T-helper 2 cell treated with Interferon-gamma antibody and Interleukin-4, amounts not matched to agents 5 μg/mL and 100 μg/mL, for 36 hours (primary cell): ENCODE measurements around the gene ADCK1.
"Not testable (repeated sequence)": the region's sequence is repeated elsewhere in the genome, so short reads cannot be mapped to it uniquely, and the experiment has no call there.

Experiments used
- DNase-seq: peaks from one replicate; pipeline ENCODE4 v3.0.0; 2021; ENCODE audit warnings: low spot score
- H3K27ac Mint-ChIP-seq: one replicate; pipeline ENCODE4 v1.8.0; 2021; ENCODE audit warnings: mild to moderate bottlenecking, mixed read lengths
- H3K27me3 Mint-ChIP-seq: one replicate; pipeline ENCODE4 v1.8.0; 2021; ENCODE audit warnings: low read depth, mixed read lengths
- H3K36me3 Mint-ChIP-seq: one replicate; pipeline ENCODE4 v1.8.0; 2021; ENCODE audit warnings: low read depth, mixed read lengths
- H3K4me1 Mint-ChIP-seq: one replicate; pipeline ENCODE4 v1.8.0; 2021; ENCODE audit warnings: low read depth, mixed read lengths
- H3K4me3 Mint-ChIP-seq: one replicate; pipeline ENCODE4 v1.8.0; 2022; ENCODE audit warnings: mild to moderate bottlenecking, moderate library complexity, mixed read lengths
- H3K9me3 Mint-ChIP-seq: one replicate; pipeline ENCODE4 v1.8.0; 2021; ENCODE audit warnings: mixed read lengths

ADCK1 gene, protein sequence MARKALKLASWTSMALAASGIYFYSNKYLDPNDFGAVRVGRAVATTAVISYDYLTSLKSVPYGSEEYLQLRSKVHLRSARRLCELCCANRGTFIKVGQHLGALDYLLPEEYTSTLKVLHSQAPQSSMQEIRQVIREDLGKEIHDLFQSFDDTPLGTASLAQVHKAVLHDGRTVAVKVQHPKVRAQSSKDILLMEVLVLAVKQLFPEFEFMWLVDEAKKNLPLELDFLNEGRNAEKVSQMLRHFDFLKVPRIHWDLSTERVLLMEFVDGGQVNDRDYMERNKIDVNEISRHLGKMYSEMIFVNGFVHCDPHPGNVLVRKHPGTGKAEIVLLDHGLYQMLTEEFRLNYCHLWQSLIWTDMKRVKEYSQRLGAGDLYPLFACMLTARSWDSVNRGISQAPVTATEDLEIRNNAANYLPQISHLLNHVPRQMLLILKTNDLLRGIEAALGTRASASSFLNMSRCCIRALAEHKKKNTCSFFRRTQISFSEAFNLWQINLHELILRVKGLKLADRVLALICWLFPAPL

DNA sequence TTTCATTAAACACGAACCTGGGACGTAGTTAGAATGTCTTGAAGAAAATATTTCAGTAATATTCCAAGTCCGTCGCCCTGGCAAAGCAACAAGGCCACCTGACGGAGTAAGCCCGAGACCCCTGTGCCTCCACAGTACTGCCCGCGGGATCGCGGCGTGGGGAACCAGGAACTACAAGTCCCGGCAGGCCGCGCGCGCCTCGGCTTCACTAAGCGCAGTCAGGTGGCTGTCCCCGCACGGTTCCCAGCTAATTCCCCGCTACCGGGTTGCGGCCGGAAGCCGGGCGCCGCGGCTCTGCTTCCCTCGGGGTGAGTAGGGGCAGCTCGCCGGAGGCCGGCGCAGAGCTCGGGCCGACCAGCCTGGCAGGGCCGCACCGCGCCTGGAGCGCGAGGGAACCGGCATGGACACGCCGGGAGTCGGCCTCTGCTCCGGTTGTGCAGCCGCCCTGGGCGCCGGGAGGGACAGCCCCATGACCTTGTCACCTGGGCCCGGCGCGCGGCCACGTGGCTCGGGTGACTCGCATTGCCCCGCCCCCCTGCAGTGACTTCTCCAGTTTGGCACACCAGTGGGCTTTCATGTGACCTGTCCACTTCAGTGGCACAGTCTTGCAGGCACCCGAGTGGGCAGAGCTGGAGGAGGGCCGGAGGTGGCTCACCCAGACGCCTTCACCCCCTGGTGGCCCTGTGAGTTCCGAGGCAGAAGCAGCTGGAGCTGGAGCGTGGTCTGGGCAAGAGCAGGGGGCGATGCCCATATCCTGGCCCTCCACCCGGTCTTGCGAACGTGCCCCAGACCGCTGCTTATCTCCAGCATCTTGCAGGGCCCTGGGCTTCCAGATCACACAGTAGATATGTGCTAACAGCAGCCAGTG is at the start of gene ADCK1:
ADCK1 (plus strand) TSS at position 247 of the 868 bp plus-strand sequence. CDS start 18,870 bp downstream, outside the sequence.
- Mint-ChIP-seq H3K9me3 (no peaks in the 10 kb centered on the region), H3K27ac (peak within 1 kb of the TSS; percentile 77), H3K4me1 (peaks cover 3% of the 10 kb centered on the region), H3K36me3 (no peaks in the 10 kb centered on the region), H3K4me3 (peak within 1 kb of the TSS; percentile 87), H3K27me3 (peaks cover 3% of the 10 kb centered on the region)
- peak; percentile 87 for DNase-seq

DNA sequence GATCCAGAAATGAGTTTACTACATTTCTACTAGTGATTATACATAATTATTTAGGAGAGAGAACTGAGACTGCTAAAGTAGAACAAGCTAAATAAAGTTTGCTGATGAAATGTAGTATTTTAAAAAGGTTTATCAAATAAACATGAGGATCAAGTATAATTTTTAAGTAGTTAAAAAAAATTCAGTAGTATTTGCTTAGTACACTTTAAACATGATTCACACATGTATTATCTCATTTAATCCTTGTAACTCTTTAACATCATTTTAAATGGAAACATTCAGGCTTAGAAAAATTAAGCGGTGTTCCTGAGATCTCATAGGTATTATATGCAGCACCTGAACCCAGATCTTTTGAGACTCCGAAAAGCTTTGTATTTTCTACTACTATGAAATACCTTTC is 47.6 kb upstream of the ADCK1 start:
- DNase-seq = no peak
- H3K27ac Mint-ChIP-seq = no peak overlapping the region
- no peak overlapping the region for H3K4me3 Mint-ChIP-seq
- H3K36me3 Mint-ChIP-seq = peaks cover 53% of the 10 kb centered on the region
- H3K9me3 Mint-ChIP-seq = no peaks in the 10 kb centered on the region
- peaks cover 5% of the 10 kb centered on the region for H3K4me1 Mint-ChIP-seq
- no peaks in the 10 kb centered on the region for H3K27me3 Mint-ChIP-seq

DNA sequence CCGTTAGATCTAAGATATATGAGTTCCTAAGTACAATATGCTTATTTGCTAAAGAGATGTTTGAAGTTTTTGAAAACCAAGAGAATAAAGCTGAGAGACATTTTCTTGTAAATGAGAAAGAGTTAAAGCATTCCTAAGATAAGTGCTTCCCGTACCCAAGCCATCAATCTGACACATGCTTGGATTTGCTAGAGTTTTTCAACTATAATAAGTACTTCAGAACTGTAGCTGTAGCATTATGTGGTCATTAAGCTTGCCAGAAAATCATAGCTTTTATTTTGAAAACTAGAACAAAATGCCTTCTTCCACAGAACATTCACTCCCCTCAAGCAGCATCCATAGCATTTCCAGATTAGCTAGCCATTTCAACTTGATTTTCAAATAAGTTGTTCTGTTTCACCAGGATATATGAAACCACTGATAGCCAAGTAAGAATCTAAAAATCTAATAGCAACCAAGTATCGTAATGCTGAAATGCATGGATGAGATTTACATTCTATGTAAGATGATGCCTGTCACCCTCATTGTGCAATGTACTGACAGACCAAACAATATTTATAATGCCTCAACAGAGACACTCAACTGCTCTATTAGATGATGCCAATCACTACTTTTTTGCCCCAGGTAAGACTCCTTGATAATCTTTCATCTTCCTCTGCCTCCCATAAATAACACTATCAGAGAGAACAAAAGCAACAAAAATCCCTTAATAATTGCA is 47.0 kb upstream of the ADCK1 start:
- peaks cover 10% of the 10 kb centered on the region for H3K4me1 Mint-ChIP-seq
- H3K4me3 Mint-ChIP-seq = no peak overlapping the region
- H3K27ac Mint-ChIP-seq = peak overlapping the region; percentile 1
- no peaks in the 10 kb centered on the region for H3K9me3 Mint-ChIP-seq
- peaks cover 56% of the 10 kb centered on the region for H3K36me3 Mint-ChIP-seq
- H3K27me3 Mint-ChIP-seq = no peaks in the 10 kb centered on the region
- no peak for DNase-seq

DNA sequence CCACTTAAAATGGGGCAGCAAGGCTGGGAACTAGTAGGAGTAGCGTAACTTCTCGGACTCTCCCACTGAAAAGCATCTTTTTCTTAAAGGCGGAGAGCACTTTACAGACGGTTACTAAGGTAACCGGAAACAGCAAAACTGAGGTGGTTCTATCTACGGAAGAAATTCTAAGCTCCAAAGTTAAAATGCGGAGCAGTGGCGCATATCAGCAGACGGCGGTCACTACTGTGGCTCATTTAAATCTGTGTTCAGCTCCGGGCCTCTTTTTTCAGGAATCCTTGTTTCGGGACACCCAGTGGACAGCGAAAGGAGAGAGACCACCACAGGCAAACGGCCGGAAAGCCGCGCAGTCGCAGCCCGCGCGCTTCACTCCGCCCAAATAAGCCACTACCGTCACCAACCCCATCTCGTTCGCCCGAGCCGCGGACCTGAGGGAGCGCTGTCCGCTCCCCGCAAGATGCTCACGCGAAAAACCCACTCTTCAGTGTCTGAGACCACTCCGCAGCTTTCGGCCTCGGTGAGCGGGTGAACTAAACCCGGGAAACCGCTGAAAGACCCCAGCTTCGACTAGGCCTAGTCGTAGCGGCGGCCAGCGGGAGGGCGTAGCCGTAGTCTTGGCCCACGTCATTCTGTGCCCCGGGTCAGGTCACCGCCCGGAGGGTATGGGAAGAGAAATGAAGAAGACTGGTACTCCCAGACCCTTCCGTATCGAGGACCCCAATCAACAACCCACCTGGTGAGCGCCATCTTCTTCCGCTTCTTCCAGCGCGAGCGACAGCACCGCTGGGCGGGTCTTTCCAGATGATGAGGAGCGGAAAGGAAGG is 39.3 kb upstream of the ADCK1 start, which contains the start of gene SNW1:
SNW1 (minus strand) TSS at position 776 of the 824 bp plus-strand sequence; CDS start at position 747, 29 bp downstream.
- DNase-seq = peak; percentile 91
- Mint-ChIP-seq H3K4me1 (peaks cover 33% of the 10 kb centered on the region), H3K9me3 (no peaks in the 10 kb centered on the region), H3K27ac (peak within 1 kb of the TSS; percentile 97), H3K36me3 (peaks cover 21% of the 10 kb centered on the region), H3K4me3 (peak within 1 kb of the TSS; percentile 97), H3K27me3 (peaks cover 2% of the 10 kb centered on the region)

DNA sequence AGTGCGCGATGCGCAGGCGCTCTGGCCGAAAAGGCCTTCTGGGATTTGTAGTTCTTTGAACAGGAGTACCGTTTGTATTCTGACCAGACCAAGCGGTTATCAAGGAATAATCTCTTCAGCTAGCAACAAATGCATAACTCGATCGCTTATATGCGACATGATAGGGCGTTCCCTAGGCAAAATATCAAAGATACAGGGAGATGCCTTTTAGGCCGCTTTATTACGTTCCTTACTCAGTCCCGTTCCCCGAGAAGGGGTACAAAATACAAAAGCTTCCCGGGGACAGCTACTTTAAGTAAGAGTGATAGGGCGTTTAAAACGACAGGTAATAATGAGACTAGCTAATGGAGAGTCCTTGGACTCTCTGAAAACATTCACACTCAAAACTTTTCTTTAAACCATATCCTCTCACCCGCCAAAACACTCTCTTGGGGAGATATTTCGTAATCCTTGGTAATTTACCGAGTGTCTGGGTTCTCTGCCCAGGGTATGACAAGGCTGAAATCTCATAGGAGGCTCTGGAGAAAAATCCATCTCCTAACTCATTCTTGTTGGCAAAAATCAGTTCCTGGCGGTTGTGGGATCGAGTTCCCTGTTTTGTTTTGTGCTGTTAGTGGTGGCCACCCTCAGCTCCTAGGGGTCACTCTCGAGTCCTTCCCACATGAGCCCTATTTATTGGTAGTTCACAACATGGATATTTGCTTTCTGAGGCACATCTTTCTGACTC is 38.5 kb upstream of the ADCK1 start:
- H3K27me3 Mint-ChIP-seq = peaks cover 2% of the 10 kb centered on the region
- H3K27ac Mint-ChIP-seq = peak overlapping the region; percentile 97
- H3K4me1 Mint-ChIP-seq = peaks cover 33% of the 10 kb centered on the region
- DNase-seq = no peak
- H3K9me3 Mint-ChIP-seq = no peaks in the 10 kb centered on the region
- peaks cover 16% of the 10 kb centered on the region for H3K36me3 Mint-ChIP-seq
- peak overlapping the region; percentile 97 for H3K4me3 Mint-ChIP-seq

DNA sequence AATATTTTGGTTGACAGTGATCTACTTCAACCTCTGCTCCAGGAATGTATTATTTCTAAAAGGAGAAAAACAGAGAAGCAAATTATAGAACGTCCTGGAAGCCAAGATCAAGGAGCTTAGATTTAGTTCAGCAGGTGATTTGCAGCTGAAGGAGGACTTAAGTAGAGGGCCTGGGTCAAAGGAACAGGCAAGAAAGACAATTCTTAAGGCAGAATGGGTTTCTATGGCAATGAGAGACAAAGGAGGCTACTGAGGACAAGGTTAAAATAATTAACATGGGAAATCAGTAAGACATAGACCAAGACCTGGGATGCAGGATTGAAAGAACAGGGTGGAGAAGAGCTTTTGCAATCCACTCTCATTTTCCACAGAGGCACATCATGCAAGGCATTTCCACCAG is 36.6 kb upstream of the ADCK1 start:
- Mint-ChIP-seq H3K36me3 (peaks cover 8% of the 10 kb centered on the region), H3K9me3 (no peaks in the 10 kb centered on the region), H3K27me3 (peaks cover 2% of the 10 kb centered on the region), H3K4me3 (no peak overlapping the region), H3K27ac (no peak overlapping the region), H3K4me1 (peaks cover 26% of the 10 kb centered on the region)
- DNase-seq = no peak

DNA sequence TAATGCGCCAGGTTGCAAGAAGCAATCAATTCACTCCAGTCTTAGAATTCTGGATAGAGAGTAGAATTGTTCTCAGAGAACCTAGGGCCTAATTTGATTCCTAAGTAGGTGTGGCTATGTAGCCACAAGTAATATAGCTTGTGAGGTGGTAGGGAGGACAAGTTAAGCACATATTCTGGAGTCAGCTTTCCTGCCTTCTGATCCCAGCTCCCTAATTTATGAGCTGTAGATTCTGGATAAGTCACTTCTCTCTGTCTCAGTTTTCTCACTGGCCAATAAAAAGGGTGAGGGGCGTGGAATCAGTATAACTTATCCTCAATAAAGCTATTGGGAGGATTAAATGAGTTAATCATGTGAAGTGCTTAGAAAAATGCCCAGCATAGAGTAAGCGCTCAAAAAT is 35.9 kb upstream of the ADCK1 start:
- no peak overlapping the region for H3K27ac Mint-ChIP-seq
- H3K4me1 Mint-ChIP-seq = peaks cover 20% of the 10 kb centered on the region

DNA sequence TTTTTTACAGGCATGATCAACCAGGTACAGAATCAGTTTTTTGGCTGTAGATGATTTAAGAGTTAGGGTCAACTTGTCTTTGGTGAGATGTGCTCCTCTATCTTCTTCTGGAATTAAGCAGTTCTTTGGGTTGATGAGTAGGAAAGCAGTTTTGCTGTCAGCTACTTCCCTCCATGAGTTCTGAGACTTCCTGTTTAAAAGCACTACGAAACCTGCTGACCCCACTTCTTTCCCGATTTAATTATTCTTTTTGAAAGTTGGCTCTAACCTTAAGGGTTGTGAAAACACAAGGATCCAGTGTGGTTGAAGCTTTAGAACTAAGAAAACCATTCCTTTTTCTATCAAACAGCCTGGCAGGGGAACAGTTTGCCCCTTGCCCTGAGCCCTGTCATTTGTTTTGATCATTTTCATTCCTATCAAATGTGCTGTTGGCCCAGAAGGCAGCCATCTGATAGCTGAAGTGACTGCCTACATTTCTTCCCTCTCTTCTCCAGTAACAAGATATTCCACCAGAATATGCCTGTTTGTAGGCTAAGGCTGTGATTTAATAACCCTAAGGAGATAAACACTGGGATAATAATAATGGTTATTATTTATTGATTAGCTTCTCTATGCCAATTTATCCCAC is 31.4 kb upstream of the ADCK1 start:
- not testable (repeated sequence) for DNase-seq, H3K27ac Mint-ChIP-seq, H3K27me3 Mint-ChIP-seq, H3K4me3 Mint-ChIP-seq, H3K36me3 Mint-ChIP-seq, H3K4me1 Mint-ChIP-seq, H3K9me3 Mint-ChIP-seq

More for the DNA sequence above, 35.9 kb upstream of the ADCK1 start:
- no peak for DNase-seq
- Mint-ChIP-seq H3K4me3 (no peak overlapping the region), H3K36me3 (peaks cover 1% of the 10 kb centered on the region), H3K9me3 (no peaks in the 10 kb centered on the region), H3K27me3 (peaks cover 2% of the 10 kb centered on the region)

DNA sequence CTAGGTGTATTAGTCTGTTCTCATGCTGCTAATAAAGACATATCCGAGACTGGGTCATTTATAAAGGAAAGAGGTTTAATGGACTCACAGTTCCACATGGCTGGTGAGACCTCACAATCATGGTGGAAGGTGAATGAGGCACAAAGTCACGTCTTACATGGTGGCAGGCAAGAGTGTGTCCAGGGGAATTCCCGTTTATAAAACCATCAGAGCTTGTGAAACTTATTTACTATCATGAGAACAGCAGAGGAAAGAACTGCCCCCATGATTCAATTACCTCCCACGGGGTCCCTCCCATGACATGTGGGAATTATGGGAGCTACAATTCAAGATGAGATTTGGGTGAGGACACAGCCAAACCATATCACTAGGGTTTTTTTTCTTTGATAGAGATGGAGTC is 25.9 kb upstream of the ADCK1 start:
- H3K4me1 Mint-ChIP-seq, H3K27me3 Mint-ChIP-seq, H3K9me3 Mint-ChIP-seq, H3K36me3 Mint-ChIP-seq, H3K4me3 Mint-ChIP-seq, DNase-seq, H3K27ac Mint-ChIP-seq: not testable (repeated sequence)

DNA sequence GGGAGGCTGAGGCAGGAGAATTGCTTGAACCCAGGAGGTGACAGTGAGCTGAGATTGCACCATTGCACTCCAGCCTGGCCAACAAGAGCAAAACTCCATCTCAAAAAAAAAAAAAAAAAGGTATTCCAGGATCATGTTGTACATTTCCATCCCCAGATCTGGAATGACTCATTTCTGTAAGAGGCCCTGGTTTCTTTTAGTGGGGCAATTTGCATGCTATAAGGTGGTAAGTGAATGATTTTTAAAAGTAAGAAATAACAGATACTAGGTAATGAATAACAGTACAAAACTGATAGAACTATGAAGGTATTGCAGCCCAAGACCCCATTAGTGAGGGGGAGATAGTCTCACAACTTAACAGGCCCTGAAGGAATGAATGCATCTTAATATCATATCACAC is 17.7 kb upstream of the ADCK1 start:
- Mint-ChIP-seq H3K27me3 (no peaks in the 10 kb centered on the region), H3K4me1 (no peaks in the 10 kb centered on the region), H3K4me3 (no peak overlapping the region), H3K36me3 (no peaks in the 10 kb centered on the region), H3K27ac (no peak overlapping the region), H3K9me3 (no peaks in the 10 kb centered on the region)
- no peak for DNase-seq

DNA sequence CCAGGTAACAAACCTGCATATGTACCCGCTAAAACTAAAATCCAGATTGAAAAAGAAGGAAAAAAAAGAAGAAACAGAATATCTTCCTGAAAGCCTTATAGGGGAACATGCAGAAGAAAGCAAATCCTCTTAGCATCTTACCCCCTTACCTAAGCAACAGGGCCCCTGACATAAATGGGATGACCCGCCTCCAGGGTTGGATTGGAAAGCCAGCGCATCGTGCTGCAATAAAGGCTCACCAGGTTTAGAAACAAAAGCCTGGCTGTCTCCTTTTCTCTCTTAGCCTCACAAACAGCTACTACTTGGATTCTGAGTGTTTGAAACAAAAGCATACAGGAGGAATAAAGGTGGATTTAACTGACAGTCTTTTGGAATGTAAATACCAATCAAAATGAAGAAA is 13.8 kb upstream of the ADCK1 start:
- H3K27me3 Mint-ChIP-seq = peaks cover 8% of the 10 kb centered on the region
- H3K4me3 Mint-ChIP-seq = no peak overlapping the region
- H3K9me3 Mint-ChIP-seq = no peaks in the 10 kb centered on the region

DNA sequence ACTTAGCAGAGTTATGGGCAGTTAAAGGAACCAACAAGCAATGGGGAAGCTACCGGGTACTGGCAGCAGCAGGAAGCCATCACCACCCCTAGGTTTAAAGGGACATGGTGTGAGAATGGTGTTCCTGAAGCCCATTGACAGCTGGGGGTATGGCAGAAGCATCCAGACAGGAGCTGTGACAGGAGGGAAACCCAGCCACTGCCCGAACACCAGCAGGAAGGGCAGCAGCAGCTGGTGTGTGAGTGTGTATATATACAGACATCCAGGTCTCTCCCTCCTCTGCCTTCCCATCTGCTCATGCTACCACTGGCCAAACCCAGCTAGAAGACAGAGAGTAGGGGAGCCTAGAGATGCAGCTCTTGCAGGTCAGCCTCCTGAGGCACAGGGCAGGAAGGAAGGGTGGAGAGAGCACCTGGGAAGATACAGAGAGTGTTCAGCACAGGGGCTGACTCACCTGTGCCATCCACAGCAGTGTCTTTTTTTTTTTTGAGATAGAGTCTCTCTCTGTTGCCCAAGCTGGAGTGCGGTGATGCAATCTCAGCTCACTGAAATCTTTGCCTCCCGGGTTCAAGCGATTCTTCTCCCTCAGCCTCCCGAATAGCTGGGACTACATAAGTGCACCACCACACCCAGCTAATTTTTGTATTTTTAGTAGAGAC is 9.2 kb upstream of the ADCK1 start:
- no peak overlapping the region for H3K27ac Mint-ChIP-seq
- H3K4me1 Mint-ChIP-seq = no peaks in the 10 kb centered on the region
- no peak for DNase-seq
- H3K9me3 Mint-ChIP-seq = no peaks in the 10 kb centered on the region
- no peaks in the 10 kb centered on the region for H3K36me3 Mint-ChIP-seq
- H3K27me3 Mint-ChIP-seq = peaks cover 8% of the 10 kb centered on the region
- H3K4me3 Mint-ChIP-seq = no peak overlapping the region

More for the DNA sequence above, 13.8 kb upstream of the ADCK1 start:
- Mint-ChIP-seq H3K36me3 (no peaks in the 10 kb centered on the region), H3K27ac (no peak overlapping the region), H3K4me1 (no peaks in the 10 kb centered on the region)
- no peak for DNase-seq
